ENCODE data around the gene IQGAP2. TPM values are rescaled to one million over a fixed set of nuclear protein-coding genes. Genes with fewer than 3 reads are reported as not detected.

Gene IQGAP2
- total RNA-seq, 1 donor from 2014 or later, result 1.4 TPM

DNA sequence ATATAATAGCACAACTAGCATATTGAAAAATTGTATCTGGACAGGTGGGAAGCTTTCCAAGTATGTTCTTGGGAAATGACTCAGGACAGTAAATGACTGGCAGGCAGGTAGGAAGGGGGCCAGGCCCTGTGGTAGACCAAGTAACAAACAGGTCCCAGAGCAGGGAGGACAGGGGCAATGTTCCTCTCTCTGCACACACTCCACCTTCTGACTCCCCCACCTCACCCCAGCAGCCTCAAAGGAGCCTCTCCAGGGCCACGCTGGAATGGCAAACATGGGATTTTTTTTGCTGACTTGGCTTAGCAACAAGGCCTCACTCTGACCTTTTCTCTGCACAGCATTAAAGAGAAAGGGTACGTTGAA, 31.1 kb upstream of the IQGAP2 start:
- no peak overlapping the region for H3K4me3 Mint-ChIP-seq (ENCODE audit: unreplicated experiment)
- no peak for DNase-seq
- TF ChIP-seq, protein P1, sequence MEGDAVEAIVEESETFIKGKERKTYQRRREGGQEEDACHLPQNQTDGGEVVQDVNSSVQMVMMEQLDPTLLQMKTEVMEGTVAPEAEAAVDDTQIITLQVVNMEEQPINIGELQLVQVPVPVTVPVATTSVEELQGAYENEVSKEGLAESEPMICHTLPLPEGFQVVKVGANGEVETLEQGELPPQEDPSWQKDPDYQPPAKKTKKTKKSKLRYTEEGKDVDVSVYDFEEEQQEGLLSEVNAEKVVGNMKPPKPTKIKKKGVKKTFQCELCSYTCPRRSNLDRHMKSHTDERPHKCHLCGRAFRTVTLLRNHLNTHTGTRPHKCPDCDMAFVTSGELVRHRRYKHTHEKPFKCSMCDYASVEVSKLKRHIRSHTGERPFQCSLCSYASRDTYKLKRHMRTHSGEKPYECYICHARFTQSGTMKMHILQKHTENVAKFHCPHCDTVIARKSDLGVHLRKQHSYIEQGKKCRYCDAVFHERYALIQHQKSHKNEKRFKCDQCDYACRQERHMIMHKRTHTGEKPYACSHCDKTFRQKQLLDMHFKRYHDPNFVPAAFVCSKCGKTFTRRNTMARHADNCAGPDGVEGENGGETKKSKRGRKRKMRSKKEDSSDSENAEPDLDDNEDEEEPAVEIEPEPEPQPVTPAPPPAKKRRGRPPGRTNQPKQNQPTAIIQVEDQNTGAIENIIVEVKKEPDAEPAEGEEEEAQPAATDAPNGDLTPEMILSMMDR (IDR thresholded peaks at IDR 0.05; ENCODE audit: partially characterized antibody, unreplicated experiment), result no peak
- H3K36me3 Mint-ChIP-seq (ENCODE audit: unreplicated experiment), result no peaks in the 10 kb centered on the region
- H3K4me1 Mint-ChIP-seq (ENCODE audit: low read depth, unreplicated experiment), result no peaks in the 10 kb centered on the region
- H3K27ac Mint-ChIP-seq (ENCODE audit: unreplicated experiment), result no peak overlapping the region
- peaks cover 2% of the 10 kb centered on the region for H3K27me3 Mint-ChIP-seq (ENCODE audit: unreplicated experiment)
- no peaks in the 10 kb centered on the region for H3K9me3 Mint-ChIP-seq (ENCODE audit: unreplicated experiment)

DNA sequence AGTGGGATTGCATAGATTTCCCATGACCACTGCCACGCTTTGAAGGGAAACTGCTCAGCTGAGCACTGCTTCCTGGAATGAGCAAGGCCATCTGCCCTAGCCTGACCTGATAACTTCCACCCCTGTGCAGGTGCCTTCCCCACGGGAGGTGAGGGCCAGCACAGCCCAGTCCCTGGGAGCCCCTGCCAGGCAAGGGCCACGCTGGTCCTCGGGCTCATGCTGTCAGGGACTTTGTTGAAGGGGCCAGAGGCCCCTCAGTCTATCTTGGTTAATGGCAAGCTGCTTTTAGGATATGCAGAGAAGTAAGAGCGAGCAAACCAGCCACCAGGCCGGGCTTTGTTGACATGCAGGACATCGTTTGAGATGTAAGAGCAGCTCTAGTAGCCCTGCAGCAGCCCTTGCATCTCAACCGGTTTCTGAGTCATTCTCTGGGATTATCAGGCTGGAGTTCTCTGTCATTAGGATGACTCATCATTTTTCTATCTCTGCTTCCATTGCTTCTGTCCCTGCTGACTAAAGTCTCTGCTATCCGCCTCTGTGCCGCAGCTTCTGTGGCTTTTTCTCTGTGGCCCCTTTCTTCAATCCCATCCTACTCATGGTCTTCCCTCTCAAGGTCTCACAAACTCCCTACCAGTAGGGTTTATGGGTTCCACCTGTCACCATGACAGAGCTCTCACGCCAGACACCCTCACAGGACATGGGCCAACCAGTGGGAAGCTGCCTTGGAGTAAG, 30.6 kb upstream of the IQGAP2 start:
- no peaks in the 10 kb centered on the region for H3K9me3 Mint-ChIP-seq (ENCODE audit: unreplicated experiment)
- TF ChIP-seq, protein P1 (IDR thresholded peaks at IDR 0.05; ENCODE audit: partially characterized antibody, unreplicated experiment), result no peak
- no peak for DNase-seq
- no peaks in the 10 kb centered on the region for H3K4me1 Mint-ChIP-seq (ENCODE audit: low read depth, unreplicated experiment)
- no peaks in the 10 kb centered on the region for H3K36me3 Mint-ChIP-seq (ENCODE audit: unreplicated experiment)
- H3K4me3 Mint-ChIP-seq (ENCODE audit: unreplicated experiment), result no peak overlapping the region
- H3K27me3 Mint-ChIP-seq (ENCODE audit: unreplicated experiment), result peaks cover 2% of the 10 kb centered on the region
- no peak overlapping the region for H3K27ac Mint-ChIP-seq (ENCODE audit: unreplicated experiment)

DNA sequence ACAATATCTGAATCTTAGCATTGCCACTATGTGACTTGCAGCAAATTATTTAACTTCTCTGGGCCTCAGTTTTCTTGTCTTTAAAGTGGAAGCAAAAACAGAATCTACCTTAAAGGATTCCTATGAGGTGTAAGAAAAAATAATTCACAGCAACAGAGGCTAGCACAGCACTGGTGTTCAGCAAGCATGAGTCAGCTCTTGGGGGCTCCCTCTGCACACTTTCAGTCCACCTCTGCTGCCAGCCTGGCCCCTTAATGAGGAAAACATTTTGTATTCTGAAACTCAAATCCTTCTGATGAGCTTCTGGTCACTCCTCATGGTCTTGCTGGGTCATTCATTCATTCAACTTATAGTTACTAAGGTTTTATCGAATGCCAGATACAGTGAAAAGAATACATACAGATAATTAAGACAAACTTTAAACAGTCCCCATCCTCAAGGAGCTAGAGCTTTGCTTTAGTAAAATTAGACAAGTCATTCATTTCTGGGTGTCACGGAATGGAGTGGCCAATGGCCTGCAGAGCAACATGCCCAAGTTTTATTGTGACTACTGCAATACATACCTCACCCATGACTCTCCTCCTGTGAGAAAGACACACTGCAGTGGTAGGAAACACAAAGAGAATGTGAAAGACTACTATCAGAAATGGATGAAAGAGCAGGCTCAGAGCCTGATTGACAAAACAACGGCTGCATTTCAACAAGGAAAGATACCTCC, 26.8 kb upstream of the IQGAP2 start:
- Mint-ChIP-seq H3K27ac (ENCODE audit: unreplicated experiment) (no peak overlapping the region), H3K4me1 (ENCODE audit: low read depth, unreplicated experiment) (no peaks in the 10 kb centered on the region), H3K9me3 (ENCODE audit: unreplicated experiment) (no peaks in the 10 kb centered on the region), H3K4me3 (ENCODE audit: unreplicated experiment) (no peak overlapping the region), H3K27me3 (ENCODE audit: unreplicated experiment) (peaks cover 3% of the 10 kb centered on the region), H3K36me3 (ENCODE audit: unreplicated experiment) (no peaks in the 10 kb centered on the region)
- no peak for DNase-seq
- TF ChIP-seq, protein P1 (IDR thresholded peaks at IDR 0.05; ENCODE audit: partially characterized antibody, unreplicated experiment), result no peak

DNA sequence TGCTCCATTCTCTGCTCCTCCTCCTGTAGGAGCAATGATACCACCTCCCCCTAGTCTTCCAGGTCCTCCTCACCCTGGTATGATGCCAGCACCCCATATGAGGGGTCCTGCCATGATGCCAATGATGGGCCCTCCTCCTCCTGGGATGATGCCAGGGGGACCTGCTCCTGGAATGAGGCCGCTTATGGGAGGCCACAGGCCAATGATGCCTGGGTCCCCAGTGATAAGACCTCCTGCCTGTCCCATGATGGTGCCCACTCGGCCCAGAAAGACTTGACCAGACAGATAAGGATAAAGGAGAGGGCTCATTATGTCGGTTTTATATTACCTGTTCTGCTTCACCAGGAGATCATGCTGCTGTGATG, 26.2 kb upstream of the IQGAP2 start:
- Mint-ChIP-seq H3K9me3 (ENCODE audit: unreplicated experiment) (no peaks in the 10 kb centered on the region), H3K4me3 (ENCODE audit: unreplicated experiment) (no peak overlapping the region), H3K36me3 (ENCODE audit: unreplicated experiment) (no peaks in the 10 kb centered on the region), H3K27me3 (ENCODE audit: unreplicated experiment) (peaks cover 3% of the 10 kb centered on the region), H3K4me1 (ENCODE audit: low read depth, unreplicated experiment) (no peaks in the 10 kb centered on the region), H3K27ac (ENCODE audit: unreplicated experiment) (no peak overlapping the region)
- no peak for DNase-seq
- TF ChIP-seq, protein P1 (IDR thresholded peaks at IDR 0.05; ENCODE audit: partially characterized antibody, unreplicated experiment), result no peak

DNA sequence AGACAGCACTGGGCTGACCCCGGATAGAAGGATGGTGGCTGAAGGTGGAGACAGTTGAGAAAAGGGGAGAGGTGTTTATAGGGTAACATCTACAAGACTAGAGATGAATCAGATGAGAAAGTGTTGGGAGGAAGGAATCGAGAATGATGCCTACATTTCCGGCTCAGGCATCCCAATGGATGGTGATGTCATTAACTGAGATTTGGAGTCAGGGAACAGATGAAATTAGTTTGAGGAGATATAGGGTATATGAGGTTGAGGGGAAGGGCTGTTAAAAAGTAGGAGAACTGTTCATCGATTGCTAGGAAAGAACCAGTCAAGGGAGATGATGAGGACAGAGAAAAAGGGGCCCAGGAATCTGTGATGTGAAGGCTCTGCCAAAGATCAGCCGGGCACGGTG, 24.7 kb upstream of the IQGAP2 start:
- H3K27me3 Mint-ChIP-seq (ENCODE audit: unreplicated experiment), result peaks cover 3% of the 10 kb centered on the region
- no peak overlapping the region for H3K4me3 Mint-ChIP-seq (ENCODE audit: unreplicated experiment)
- TF ChIP-seq, protein P1 (IDR thresholded peaks at IDR 0.05; ENCODE audit: partially characterized antibody, unreplicated experiment), result no peak
- H3K9me3 Mint-ChIP-seq (ENCODE audit: unreplicated experiment), result no peaks in the 10 kb centered on the region
- no peaks in the 10 kb centered on the region for H3K36me3 Mint-ChIP-seq (ENCODE audit: unreplicated experiment)
- H3K27ac Mint-ChIP-seq (ENCODE audit: unreplicated experiment), result no peak overlapping the region
- DNase-seq, result no peak
- no peaks in the 10 kb centered on the region for H3K4me1 Mint-ChIP-seq (ENCODE audit: low read depth, unreplicated experiment)
